ENCODE data around the gene PREPL. TPM values are rescaled to one million over a fixed set of nuclear protein-coding genes. Genes with fewer than 3 reads are reported as not detected.
A peak's percentile ranks its signal among the peaks of the same experiment; 100 is the strongest.

PREPL gene
- polyA plus RNA-seq, 1 donor (not counting 4 experiments of a cell fraction or from before 2014, with no cell fraction given) = 36.4 TPM

DNA sequence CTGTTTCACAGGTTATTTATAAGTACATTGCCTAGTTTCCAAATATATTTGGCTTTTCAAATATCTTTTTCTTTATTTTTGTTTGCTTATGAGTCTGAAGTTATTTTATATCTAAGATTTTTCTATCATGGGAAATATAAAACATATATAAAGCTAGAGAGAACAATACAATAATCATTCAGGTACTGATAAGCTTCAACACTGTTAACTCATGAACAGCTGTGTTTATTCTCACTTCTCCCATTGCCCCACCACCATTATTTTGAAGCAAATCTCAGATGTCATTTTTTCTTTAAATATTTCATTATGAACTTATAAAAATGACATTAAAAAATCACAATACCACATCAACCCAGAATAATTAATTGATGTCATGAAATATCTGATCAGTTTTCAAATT is 10.2 kb upstream of the PREPL start:
- dilution Hi-C loops (cut with MboI; ENCODE audit: extremely low pct_ligation_motif_present, low sequenced_read_pairs) = no loop called here
- Histone ChIP-seq H2AFZ (ENCODE audit: control insufficient read depth, low read length) (no peak overlapping the region), H3K9ac (ENCODE audit: control insufficient read depth, extremely low read depth, insufficient read depth, low read length) (no peak overlapping the region)

DNA sequence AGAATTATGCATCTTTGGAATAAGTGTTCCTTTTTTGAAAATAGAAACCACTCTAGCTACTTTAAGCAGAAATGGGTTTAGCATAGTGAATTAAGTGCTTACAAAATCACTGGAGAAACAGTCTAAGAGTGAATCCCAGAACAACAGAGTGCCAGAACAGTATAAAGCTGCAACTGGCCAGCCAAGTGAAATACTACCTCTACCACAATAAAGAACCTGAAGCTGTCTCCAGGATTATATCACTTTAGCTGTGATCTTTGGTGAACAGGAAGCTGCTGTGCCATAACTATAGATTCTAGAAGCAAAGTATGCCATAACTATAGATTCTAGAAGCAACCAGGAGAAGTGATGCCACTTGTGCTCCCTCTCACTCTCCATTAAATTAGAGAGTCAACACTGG is 8.1 kb upstream of the PREPL start:
- H3K27ac ChIP-seq (ENCODE audit: control insufficient read depth, insufficient read depth, low read length) = no peak overlapping the region
- DNase-seq (ENCODE audit: low read depth, low spot score) (no peak), FAIRE-seq (peak; percentile 5)
- H3K9me3 ChIP-seq (ENCODE audit: control insufficient read depth, low read depth, low read length) = no peaks in the 10 kb centered on the region
- H4K20me1 ChIP-seq (ENCODE audit: control insufficient read depth, extremely low read depth, insufficient read depth, low read length) = no peaks in the 10 kb centered on the region
- H3K4me1 ChIP-seq (ENCODE audit: control insufficient read depth, extremely low read depth, insufficient read depth, low read length) = no peaks in the 10 kb centered on the region
- no peaks in the 10 kb centered on the region for H3K9me1 ChIP-seq (ENCODE audit: control insufficient read depth, extremely low read depth, insufficient read depth, low read length)
- peaks cover 27% of the 10 kb centered on the region for H3K79me2 ChIP-seq (ENCODE audit: control insufficient read depth, insufficient read depth, low read length)
- H2AFZ ChIP-seq (ENCODE audit: control insufficient read depth, low read length) = no peak overlapping the region
- H3K27me3 ChIP-seq (ENCODE audit: control insufficient read depth, extremely low read depth, insufficient read depth, low read length) = no peaks in the 10 kb centered on the region
- H3K36me3 ChIP-seq (ENCODE audit: control insufficient read depth in 2 of 2, extremely low read depth in 1 of 2, insufficient read depth in 2 of 2, low read length in 2 of 2) = no peaks in the 10 kb centered on the region
- no peak overlapping the region for H3K4me2 ChIP-seq (ENCODE audit: control insufficient read depth, extremely low read depth, insufficient read depth, low read depth, low read length)
- H3K4me3 ChIP-seq (ENCODE audit: control insufficient read depth in 2 of 3, extremely low read depth in 1 of 3, insufficient read depth in 2 of 3, low read depth in 1 of 3, low read length in 3 of 3) = no peak overlapping the region
- H3K9ac ChIP-seq (ENCODE audit: control insufficient read depth, extremely low read depth, insufficient read depth, low read length) = no peak overlapping the region
- dilution Hi-C loops (cut with MboI; ENCODE audit: extremely low pct_ligation_motif_present, low sequenced_read_pairs) = no loop called here
- no peak for TF ChIP-seq CTCF (optimal IDR thresholded peaks at IDR 0.05 in 1 of 3, IDR thresholded peaks at IDR 0.05 in 1 of 3, conservative IDR thresholded peaks at IDR 0.05 in 1 of 3; ENCODE audit: extremely low read depth in 1 of 3, insufficient read depth in 2 of 3, low read length in 3 of 3)
- TF ChIP-seq EZH2 (IDR thresholded peaks at IDR 0.05; ENCODE audit: low read length) = no peak

More for the DNA sequence above, 10.2 kb upstream of the PREPL start:
- DNase-seq (ENCODE audit: low read depth, low spot score) (no peak), FAIRE-seq (no peak)
- no peak overlapping the region for H3K27ac ChIP-seq (ENCODE audit: control insufficient read depth, insufficient read depth, low read length)
- H3K4me2 ChIP-seq (ENCODE audit: control insufficient read depth, extremely low read depth, insufficient read depth, low read depth, low read length) = no peak overlapping the region
- H3K27me3 ChIP-seq (ENCODE audit: control insufficient read depth, extremely low read depth, insufficient read depth, low read length) = no peaks in the 10 kb centered on the region
- H3K9me1 ChIP-seq (ENCODE audit: control insufficient read depth, extremely low read depth, insufficient read depth, low read length) = no peaks in the 10 kb centered on the region
- no peaks in the 10 kb centered on the region for H3K4me1 ChIP-seq (ENCODE audit: control insufficient read depth, extremely low read depth, insufficient read depth, low read length)
- no peaks in the 10 kb centered on the region for H4K20me1 ChIP-seq (ENCODE audit: control insufficient read depth, extremely low read depth, insufficient read depth, low read length)
- H3K4me3 ChIP-seq (ENCODE audit: control insufficient read depth in 2 of 3, extremely low read depth in 1 of 3, insufficient read depth in 2 of 3, low read depth in 1 of 3, low read length in 3 of 3) = no peak overlapping the region
- TF ChIP-seq EZH2 (IDR thresholded peaks at IDR 0.05; ENCODE audit: low read length) = no peak
- no peak for TF ChIP-seq CTCF (optimal IDR thresholded peaks at IDR 0.05 in 1 of 3, IDR thresholded peaks at IDR 0.05 in 1 of 3, conservative IDR thresholded peaks at IDR 0.05 in 1 of 3; ENCODE audit: extremely low read depth in 1 of 3, insufficient read depth in 2 of 3, low read length in 3 of 3)
- H3K9me3 ChIP-seq (ENCODE audit: control insufficient read depth, low read depth, low read length) = no peaks in the 10 kb centered on the region
- no peaks in the 10 kb centered on the region for H3K36me3 ChIP-seq (ENCODE audit: control insufficient read depth in 2 of 2, extremely low read depth in 1 of 2, insufficient read depth in 2 of 2, low read length in 2 of 2)
- peaks cover 13% of the 10 kb centered on the region for H3K79me2 ChIP-seq (ENCODE audit: control insufficient read depth, insufficient read depth, low read length)

Data from keratinocyte (primary cell).